HG03045 (cell line): Measurements from ENCODE around the gene CCDC14.
"Not testable (repeated sequence)": the region's sequence is repeated elsewhere in the genome, so short reads cannot be mapped to it uniquely, and the experiment has no call there.

ENCODE experiments used
- ATAC-seq: cut with Tn5 transposase; IDR thresholded peaks from one replicate; pipeline ENCODE4 v1.9.1; 2021; ENCODE audit warnings: mild to moderate bottlenecking, moderate library complexity; ENCODE audit not compliant: unreplicated experiment

CCDC14 gene

DNA sequence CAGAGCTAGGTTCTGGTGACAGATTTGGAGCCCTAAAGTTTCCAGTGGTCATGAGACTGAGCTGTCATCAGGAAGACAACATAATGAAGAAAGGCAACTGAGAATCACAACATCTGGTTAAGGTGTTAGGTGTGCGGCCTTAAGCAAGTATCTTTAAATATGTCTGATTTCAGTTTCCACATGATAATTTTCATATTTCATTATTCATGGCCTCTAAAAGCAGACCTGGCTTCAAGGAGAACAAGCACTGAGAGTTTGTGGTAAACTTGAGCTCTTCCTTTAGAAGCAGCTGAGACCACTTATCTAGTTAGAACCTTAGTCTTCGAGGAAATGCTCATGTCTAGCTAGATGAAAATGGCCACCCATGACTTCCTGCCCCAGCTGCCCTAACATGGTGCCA, 51.2 kb downstream of the CCDC14 start:
- peak; percentile 56 for ATAC-seq

DNA sequence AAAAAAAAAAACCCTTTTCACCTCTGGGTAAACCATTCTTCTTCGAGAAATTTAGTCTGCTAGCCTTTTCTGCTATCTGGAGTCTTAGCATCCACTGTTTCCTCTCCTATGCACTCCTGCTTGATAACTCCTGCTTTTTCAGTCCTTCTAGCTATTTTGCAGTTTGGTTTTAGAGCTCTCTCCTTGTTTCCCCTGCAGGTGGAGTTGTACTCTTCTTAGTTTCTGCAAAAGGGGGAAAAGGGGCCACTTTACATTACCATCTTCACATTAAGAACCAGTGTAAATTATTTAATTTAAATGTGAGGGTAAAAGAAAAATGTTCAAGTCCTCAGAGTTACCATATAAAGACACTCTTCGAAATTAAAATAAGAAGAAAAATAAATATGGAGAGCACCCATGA, 53.3 kb downstream of the CCDC14 start:
- ATAC-seq, result no peak

DNA sequence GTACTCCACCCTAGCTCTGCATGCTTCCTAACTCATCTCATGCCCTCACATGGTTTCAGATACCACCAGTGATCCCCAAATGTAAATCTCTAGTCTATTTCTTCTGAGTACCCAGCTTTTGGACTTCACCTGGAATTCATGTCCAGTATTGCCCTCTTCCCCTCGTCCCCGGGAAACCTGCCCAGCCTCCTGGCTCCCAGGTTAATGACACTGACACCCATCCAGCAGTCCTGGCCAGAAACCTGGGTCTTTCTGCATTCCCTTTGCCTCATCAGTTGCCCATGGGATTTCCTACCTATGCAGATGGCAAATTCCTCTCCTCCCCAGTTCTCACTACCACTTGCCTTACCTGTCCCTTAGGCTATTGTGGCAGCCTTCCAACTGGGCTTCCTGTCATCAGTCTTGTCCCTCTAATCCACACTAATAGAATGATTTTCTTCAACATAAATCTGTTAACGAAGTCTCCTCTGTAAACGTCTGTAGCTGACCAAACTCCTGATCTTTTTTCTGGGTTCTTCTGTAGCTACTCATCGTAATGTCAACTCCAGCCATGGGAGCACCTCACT, 61.6 kb downstream of the CCDC14 start:
- no peak for ATAC-seq

DNA sequence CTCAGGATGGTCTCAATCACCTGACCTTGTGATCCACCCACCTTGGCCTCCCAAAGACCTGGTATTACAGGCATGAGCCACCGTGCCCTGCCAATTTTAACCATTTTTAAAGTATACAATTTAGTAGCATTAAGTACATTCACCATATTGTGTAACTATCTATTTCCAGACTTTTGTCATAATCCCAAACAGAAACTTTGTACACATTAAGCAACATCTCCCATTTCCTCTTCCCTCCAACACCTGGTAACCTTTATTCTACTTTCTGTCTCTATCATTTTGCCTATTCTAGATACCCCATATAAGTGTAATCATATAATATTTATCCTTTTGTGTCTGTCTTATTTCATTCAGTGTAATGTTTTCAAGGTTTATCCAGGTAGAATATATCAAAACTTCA, 68.0 kb downstream of the CCDC14 start:
- no peak for ATAC-seq

DNA sequence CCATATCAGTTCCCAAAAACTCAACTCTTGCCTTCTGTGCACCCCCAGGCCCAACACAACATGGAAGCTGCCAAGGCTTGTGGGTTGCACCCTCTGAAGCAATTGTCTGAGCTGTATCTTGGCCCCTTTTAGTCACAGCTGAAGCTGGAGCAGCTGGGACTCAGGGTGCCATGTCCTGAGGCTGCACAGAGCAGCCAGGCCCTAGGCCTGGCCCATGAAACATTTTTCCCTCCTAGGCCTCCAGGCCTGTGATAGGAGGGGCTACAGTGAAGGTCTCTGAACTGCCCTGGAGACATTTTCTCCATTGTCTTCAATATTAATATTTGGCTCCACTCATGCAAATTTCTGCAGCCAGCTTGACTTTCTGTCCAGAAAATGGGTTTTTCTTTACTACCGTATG, 68.8 kb downstream of the CCDC14 start:
- no peak for ATAC-seq

DNA sequence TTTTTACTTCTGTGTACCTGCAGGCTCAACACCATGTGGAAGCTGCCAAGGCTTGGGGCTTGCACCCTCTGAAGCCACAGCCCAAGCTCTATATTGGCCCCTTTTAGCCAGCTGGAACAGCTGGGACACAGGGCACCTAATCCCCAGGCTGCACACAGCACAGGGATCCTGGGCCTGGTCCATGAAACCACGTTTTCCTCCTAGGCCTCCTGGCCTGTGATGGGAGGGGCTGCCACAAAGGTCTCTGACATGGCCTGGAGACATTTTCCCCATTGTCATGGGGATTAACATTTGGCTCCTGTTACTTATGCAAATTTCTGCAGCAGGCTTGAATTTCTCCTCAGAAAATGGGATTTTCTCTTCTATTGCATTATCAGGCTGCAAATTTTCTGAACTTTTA, 70.0 kb downstream of the CCDC14 start:
- not testable (repeated sequence) for ATAC-seq

DNA sequence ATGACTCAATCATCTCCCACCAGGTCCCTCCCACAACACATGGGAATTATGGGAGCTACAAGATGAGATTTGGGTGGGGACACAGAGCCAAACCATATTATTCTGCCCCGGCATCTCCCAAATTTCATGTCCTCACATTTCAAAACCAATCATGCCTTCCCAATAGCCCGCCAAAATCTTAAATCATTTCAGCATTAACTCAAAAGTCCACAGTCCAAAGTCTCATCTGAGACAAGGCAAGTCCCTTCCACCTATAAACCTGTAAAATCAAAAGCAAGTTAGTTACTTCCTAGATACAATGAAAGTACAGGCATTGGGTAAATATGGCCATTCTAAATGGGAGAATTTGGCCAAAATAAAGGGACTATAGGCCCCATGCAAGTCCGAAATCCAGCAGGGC, 70.9 kb downstream of the CCDC14 start:
- not testable (repeated sequence) for ATAC-seq

DNA sequence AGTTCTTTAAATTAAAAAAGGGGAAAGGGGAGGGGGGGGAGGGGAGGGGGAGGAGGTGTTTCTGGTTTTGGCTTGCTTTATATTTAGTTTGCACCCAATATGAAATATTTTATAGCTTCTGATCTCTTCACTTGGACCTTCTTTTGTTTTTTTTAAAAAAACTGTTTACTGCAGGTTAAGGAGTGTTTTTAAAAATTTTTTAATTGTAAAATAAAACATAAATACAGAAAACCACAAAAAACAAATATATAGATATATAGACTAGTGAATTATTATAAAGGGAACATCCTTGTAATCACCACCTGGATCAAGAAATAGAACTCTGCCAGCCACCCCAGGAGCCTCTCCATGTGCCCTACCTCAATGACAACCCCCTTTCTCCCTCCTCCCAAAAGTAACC, 76.0 kb downstream of the CCDC14 start:
- no peak for ATAC-seq

DNA sequence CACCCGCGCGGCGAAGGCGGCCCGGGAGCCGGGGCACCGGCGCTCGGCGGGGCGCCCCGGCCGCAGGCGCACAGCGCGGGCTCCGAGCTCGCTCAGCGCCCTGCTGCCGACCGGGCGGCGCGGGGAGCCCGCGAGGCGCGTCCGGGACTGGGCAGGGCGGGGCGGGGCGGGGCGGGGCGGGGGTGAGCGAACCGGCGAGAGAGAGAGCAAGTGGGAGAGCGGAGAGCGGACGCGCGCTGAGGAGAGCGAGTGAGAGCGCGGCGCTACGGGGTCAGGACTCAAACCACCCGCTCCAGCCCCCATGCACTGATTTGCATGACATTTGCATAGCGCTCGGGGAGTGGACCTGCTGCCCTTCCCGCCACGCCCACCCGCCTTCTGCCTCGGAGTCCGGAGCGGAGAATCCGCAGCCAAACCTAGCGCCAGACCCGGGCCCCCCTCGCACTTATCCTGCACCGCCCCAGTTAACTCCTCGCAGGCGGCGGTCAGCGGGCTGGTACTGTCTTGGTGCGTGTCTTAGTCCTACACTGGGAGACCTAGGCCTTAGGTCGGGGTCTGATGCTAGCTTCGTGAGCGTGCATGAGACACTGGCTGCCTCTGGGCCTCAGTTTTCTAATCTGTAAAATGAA, 76.7 kb downstream of the CCDC14 start, which contains the start of gene MYLK:
Gene MYLK, minus strand, starts transcription at position 130 of the 629 bp plus-strand sequence. CDS start 90,491 bp downstream, outside the sequence.
- ATAC-seq, result peak; percentile 85

DNA sequence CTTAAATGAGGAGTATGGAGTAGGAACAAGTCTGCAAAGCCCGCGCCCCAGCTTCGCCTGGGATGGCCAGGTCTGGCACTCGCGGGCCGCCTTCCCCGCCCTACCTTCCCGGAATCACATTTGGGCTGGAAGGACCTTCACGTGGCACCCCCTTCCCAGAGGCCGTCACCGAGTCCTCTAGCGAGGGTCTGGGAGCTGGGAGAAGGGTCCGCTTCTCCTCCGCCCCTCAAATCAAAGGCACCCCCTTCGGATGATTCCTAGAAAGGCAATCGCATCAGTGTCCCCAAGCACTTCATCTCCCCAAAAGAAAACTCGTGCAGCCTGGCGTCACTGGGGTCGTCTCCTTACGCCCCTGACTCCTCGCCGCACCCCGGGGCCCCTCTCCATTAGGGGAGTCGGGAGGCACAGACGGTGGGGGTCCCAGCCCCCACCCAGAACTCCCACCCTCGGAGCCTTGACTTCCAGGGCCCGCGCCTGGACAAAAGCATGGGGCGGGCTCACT, 77.3 kb downstream of the CCDC14 start:
- no peak for ATAC-seq

DNA sequence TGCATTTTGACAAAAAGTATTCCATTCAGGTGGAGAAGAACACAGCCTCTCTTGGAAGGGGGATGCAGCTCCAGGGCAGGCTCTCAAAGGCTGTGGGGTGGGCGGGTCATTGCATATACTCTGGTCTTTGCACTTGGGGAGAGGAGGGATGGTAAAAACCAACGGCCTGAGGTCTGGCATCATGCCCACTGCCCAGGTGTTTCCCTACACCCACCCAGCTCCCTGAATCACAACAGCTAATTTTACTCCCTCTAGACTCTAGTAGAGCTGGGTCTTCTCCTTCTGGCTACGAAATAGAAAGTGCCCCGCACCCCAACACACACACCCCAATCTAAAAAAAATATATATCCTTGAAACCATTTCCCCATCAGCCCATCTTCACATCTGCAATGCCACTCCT, 77.9 kb downstream of the CCDC14 start:
- no peak for ATAC-seq

DNA sequence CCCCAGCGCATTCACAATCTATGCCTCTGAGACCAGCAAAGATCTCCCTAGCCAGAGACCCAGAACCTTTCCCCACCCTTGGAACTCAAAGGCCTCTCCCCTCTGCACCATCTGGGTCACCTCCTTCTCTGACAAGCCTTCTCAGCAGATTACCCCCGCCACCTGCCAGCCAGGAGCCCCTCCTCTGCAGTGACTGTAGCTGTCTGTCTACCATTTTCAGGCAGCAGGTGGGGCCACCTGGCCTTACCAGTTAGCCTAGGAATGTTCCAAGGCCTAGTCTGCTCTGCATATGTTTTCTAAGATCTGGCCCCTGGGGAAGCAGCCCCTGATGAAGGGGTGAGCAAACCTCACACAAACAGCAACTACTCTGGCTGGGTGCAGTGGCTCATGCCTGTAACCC, 79.3 kb downstream of the CCDC14 start:
- ATAC-seq, result no peak

DNA sequence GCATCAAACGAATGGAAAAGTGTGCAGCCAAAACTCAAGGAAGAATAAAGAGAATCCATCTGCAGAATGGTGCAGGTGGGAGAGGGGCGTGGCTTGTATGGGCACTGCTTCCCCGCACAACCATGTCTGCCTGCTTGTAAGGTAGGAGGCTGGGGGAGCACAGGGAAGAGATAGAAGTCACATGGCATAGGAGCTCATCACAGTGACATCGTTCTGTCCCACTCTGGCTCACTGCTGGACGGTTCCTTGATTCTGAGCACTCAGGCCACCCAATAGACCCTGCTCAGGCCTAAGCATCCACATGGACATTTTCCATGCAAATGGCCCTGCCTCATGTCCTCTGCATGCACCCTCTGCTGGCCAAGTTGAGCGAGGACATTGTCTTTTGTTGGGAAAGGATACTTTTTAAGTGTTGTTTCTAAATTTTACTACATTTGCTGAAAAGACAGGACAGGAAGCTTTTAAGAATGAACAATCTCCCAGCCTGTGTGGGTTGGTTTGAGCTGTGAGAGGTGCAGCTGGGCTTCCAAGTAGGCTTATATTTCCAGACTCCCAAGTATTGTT, 79.9 kb downstream of the CCDC14 start:
- ATAC-seq, result no peak

DNA sequence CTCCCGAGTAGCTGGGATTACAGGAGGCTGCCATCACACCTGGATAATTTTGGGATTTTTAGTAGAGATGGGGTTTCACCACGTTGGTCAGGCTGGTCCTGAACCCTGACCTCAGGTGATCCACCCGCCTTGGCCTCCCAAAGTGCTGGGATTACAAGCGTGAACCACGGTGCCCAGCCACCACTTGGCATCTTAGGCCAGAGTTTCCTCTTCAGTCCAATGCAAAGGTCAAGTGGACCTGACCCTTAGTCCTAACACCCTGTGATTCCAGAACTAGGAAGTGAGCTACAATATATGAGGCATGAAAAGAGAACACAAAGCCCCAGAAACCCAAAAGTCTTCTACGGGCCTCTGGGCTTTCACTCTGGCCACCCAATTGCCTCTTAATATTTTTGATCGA, 82.2 kb downstream of the CCDC14 start:
- no peak for ATAC-seq

DNA sequence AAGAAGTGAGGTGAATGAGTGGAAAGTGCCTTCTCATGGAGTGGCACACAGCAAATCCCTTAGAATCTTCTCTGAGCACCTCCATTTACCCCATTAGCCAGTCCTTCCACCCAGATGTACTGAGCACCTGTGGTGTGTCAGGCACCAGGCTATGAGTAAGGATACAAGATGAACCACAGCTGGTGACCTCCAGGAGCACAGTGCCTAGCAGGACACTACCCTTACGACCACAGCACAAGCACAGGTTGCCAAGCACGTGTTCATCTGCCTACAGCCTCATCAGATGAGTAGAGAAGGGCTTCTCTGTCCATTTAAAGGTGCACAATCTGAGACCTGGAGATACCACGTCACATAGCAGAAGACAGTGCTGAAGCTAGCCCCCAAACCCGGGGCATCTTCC, 83.1 kb downstream of the CCDC14 start:
- ATAC-seq, result no peak

DNA sequence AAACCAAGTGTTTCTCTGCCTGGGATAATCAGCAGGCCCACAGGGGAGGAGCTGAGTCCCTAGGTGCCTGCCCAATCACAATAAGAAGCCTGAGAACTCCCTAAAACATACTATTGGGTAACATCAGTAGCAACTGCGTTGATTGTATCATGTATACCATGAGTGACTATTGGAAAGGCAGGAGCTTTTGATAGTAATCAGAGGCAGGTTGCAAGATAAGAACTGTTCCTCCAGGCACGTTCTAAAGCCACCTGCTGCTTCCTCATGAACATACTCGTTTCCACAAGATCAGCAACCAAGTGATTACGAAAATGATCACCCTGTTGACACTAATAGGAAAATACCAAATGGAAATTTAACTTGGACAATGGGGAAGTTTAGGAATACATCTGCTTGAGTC, 83.6 kb downstream of the CCDC14 start:
- ATAC-seq, result no peak

DNA sequence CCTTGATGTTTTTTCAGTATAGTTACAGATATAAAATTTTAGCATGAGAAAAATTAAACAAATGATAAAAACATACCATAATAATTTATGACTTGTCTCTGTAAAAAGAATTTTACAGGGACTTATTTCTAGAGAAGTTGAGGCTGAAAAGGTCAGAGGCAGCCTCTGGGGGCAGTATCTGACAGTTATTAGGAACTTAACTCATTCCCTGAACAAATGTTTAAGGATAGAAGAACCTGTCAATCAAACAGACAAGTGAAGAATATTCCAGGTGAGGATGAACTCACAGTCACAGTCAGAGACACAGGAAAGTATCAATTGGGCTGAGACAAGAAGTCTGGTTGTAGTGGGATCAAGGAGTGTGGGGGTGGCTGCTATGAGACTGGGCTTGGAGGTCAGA, 84.2 kb downstream of the CCDC14 start:
- no peak for ATAC-seq

DNA sequence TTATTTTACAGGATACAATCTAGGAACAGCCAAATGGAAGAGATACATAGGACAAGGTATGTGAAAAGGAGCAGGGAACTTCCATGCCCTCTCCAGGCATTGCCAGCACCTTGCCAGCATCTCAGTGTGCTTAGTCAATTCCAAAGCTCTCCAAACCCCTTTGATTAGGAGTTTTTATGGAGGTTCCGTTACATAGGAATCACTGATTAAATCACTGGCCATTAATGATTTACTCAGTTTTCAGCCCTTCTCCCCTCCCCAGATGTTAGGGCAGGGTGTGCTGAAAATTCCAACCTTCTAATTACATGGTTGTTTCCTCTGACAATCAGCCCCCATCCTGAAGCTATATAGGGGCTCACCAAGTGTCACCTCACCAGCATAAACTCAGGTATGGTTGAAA, 88.4 kb downstream of the CCDC14 start:
- no peak for ATAC-seq

DNA sequence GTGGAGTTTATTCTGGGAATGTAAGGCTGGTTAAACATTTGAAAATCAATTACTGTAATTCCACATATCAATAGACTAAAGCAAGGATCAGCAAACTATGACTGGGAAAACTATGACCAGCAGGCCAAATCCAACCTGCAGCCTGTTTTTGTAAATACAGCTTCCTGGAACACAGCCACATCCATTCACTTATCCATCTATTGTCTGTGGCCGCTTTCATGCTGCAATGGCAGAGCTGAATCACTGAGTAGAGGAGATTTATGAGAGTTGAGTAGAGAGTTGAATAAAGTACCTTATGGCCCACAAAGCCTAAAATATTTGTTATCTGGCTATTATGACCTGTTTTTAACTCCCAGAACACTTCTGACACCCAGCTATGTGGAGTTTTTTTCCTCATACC, 89.1 kb downstream of the CCDC14 start:
- no peak for ATAC-seq

DNA sequence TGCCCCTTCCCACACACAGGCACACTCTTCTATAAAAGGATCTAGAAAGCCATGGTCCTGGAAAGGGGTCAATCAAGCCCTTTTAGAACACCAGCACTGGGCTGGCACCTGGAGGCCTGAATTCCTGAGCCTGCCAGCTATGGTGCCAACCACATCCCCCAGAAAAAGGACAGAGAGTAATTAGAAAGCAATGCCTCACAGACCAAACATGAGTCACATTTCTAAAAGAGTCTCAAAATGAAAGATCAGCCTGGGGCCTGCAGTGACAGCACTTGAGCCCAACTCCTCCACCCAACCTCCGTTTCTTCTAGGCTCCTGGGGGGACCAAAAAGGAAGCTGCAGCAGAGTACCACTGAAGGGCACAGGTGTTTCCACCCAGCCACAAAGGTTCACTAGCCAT, 91.0 kb downstream of the CCDC14 start:
- ATAC-seq, result no peak

DNA sequence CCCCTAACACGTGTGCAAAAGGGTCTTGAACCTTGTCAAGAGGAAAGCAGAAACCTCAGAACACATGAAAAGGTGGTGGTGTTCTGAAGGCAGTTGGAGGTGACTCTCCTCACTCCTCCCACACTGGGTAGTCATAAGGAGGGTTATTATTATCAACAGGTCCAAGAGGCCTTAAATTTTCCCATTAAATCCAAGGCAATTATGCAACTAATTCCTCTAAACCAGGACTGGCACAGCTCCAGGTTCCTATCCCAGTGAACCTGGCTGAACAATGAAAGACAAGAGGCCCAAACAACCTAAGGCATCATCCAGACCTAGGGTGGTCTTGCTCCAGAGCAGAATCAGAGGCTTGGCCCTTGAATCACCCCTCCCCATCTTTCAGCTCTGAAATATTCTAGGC, 91.9 kb downstream of the CCDC14 start:
- no peak for ATAC-seq

DNA sequence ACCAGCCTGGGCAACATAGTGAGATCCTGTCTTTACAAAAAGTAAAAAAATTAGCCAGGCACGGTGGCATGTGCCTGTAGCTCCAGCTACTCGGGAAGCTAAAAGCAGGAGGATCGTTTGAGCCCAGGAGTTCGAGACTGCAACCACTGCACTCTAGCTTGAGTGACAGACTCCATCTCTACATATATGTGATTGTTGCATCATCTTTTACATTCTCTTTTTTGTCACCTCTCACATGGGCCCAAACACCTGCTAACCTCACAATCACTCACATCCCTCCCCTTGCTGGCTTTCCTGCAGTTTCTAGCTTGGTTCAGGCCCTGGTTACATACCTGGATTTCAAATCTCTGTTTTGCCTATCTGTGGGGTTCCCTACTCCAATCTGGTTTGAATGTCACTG, 96.3 kb downstream of the CCDC14 start:
- ATAC-seq, result no peak
